GM18858 (cell line): Measurements from ENCODE around the gene GNAI2.
"Not testable (repeated sequence)": the region's sequence is repeated elsewhere in the genome, so short reads cannot be mapped to it uniquely, and the experiment has no call there.

ENCODE experiments used
- ATAC-seq: cut with Tn5 transposase; IDR thresholded peaks from one replicate; pipeline ENCODE4 v1.9.1; 2021; ENCODE audit not compliant: unreplicated experiment

The GNAI2 gene

GRCh38 chr3:50263478-50264382 is 27.7 kb downstream of the GNAI2 start:
- no peak for ATAC-seq

GRCh38 chr3:50264383-50264963 is 28.5 kb downstream of the GNAI2 start:
- ATAC-seq: no peak

- ATAC-seq: no peak
These were observed 29.0 kb downstream of the GNAI2 start for GRCh38 chr3:50264964-50265485.

GRCh38 chr3:50265571-50265970 is 29.6 kb downstream of the GNAI2 start:
- no peak for ATAC-seq

GRCh38 chr3:50266017-50266416 is 30.0 kb downstream of the GNAI2 start:
- no peak for ATAC-seq

GRCh38 chr3:50266836-50267235 is 30.8 kb downstream of the GNAI2 start:
- ATAC-seq: no peak

GRCh38 chr3:50267280-50267913 is 31.4 kb downstream of the GNAI2 start:
- no peak for ATAC-seq

- ATAC-seq: no peak
These were observed 32.3 kb downstream of the GNAI2 start for GRCh38 chr3:50268276-50268675.

GRCh38 chr3:50268703-50269451 is 32.9 kb downstream of the GNAI2 start, which contains the start of gene SEMA3B:
Gene SEMA3B, plus strand, starts transcription at chr3:50269147. Its CDS starts 94 bp downstream, at chr3:50269241.
- no peak for ATAC-seq

- no peak for ATAC-seq
These were observed 33.5 kb downstream of the GNAI2 start for GRCh38 chr3:50269460-50269859.

GRCh38 chr3:50269977-50270413 is 34.0 kb downstream of the GNAI2 start:
- ATAC-seq: no peak

GRCh38 chr3:50270422-50271224 is 34.6 kb downstream of the GNAI2 start:
- ATAC-seq: no peak

GRCh38 chr3:50271314-50271936 is 35.4 kb downstream of the GNAI2 start:
- ATAC-seq: no peak

GRCh38 chr3:50272538-50272910 is 36.5 kb downstream of the GNAI2 start:
- not testable (repeated sequence) for ATAC-seq

- ATAC-seq: peak; percentile 68
These were observed 37.1 kb downstream of the GNAI2 start for GRCh38 chr3:50272911-50273688.

GRCh38 chr3:50273689-50274065 is 37.7 kb downstream of the GNAI2 start:
- ATAC-seq: no peak

- ATAC-seq: no peak
These were observed 38.5 kb downstream of the GNAI2 start for GRCh38 chr3:50274371-50275104.
